ENCODE data around the gene ZNF253.

DNA sequence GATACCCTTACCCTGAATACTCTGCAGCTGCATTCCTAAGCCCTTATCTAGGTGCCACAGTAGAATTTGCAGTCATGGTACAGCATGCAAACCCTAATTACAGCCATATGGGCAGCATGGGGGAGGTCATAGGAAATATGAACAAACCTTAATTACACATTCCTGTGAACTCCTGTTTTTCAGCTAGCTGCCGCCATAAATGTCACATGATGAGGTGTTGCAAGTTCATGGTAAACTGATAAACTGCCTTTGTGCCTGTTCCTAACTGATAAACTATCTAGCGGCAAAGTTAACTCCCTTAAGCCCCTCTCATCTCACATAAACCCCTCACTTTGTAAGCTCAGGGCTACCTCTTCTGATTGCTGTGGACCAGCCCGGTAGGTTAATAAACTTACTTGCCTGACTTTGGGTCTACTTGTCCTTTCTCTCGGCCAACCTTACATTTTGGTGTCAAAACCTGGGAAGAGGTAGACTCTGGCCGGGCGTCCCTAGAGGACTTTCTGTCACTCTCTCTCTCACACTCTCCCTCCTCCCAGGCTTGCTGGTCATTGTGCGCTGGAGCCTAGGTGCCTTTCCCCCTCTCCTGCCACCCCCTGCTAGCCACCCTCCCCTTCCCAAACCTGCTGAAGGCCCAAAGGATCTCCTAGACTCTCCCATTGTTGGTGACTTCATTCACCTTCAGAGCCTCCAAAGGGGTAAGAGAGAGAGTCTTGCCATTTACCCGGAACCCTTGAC, 78.3 kb downstream of the ZNF253 start:
- TF ChIP-seq, protein P1, sequence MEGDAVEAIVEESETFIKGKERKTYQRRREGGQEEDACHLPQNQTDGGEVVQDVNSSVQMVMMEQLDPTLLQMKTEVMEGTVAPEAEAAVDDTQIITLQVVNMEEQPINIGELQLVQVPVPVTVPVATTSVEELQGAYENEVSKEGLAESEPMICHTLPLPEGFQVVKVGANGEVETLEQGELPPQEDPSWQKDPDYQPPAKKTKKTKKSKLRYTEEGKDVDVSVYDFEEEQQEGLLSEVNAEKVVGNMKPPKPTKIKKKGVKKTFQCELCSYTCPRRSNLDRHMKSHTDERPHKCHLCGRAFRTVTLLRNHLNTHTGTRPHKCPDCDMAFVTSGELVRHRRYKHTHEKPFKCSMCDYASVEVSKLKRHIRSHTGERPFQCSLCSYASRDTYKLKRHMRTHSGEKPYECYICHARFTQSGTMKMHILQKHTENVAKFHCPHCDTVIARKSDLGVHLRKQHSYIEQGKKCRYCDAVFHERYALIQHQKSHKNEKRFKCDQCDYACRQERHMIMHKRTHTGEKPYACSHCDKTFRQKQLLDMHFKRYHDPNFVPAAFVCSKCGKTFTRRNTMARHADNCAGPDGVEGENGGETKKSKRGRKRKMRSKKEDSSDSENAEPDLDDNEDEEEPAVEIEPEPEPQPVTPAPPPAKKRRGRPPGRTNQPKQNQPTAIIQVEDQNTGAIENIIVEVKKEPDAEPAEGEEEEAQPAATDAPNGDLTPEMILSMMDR (IDR thresholded peaks at IDR 0.05) = no peak
- TF ChIP-seq ZFX (IDR thresholded peaks at IDR 0.05; ENCODE audit: borderline replicate concordance) = no peak

Measured in 22Rv1 (cell line).